H1 (cell line): ENCODE data around the gene RGS3. TPM values are rescaled to one million over a fixed set of nuclear protein-coding genes. Genes with fewer than 3 reads are reported as not detected.

Source experiments
- CTCF ChIA-PET: fragments of 300-600 bp; sonication (Branson Sonifier 250); formaldehyde crosslinking; loops from one replicate; lab custom pipeline; 2021; ENCODE audit not compliant: partially characterized antibody; lab: Charles Lee
- POLR2A ChIA-PET: fragments of 300-600 bp; sonication (Branson Sonifier 250); formaldehyde crosslinking; loops from one replicate; lab custom pipeline; 2021; ENCODE audit warnings: inconsistent platforms; ENCODE audit not compliant: partially characterized antibody; lab: Charles Lee
- DNase-seq, 2 experiments: peaks; one replicate each; pipeline versions ENCODE4 v3.0.0 to v3.0.0-alpha.2; 2010 to 2022; ENCODE audit warnings: low spot score in 2 of 2, low read depth in 1 of 2, mixed read lengths in 1 of 2
- FAIRE-seq: peaks from 2 replicates; lab custom pipeline; 2011; peaks lifted over from hg19 to GRCh38; lab: Jason Lieb, UNC
- H2AFZ ChIP-seq: 2 replicates; pipeline ENCODE4 v1.8.1; 2012; ENCODE audit warnings: low read length, inconsistent platforms
- H2AK5ac ChIP-seq: 2 replicates; pipeline ENCODE4 v1.6.1; 2013; ENCODE audit warnings: low read depth, low read length
- H2BK120ac ChIP-seq: replicated peaks from 2 replicates; pipeline ENCODE3; 2013; ENCODE audit warnings: low read depth, low read length, inconsistent platforms
- H2BK12ac ChIP-seq: 2 replicates; pipeline ENCODE4 v1.6.1; 2013; ENCODE audit warnings: low read depth, low read length
- H2BK15ac ChIP-seq: 2 replicates; pipeline ENCODE4 v1.6.1; 2013; ENCODE audit warnings: low read length
- H2BK20ac ChIP-seq: 2 replicates; pipeline ENCODE4 v1.6.1; 2013; ENCODE audit warnings: low read length
- H2BK5ac ChIP-seq: 2 replicates; pipeline ENCODE4 v1.6.1; 2013; ENCODE audit warnings: low read depth, low read length
- H3K14ac ChIP-seq: 2 replicates; pipeline ENCODE4 v1.6.1; 2013; ENCODE audit warnings: inconsistent platforms; ENCODE audit not compliant: insufficient read length
- H3K18ac ChIP-seq: 2 replicates; pipeline ENCODE4 v1.6.1; 2013; ENCODE audit warnings: low read length; ENCODE audit errors: extremely low read depth
- H3K23ac ChIP-seq: 2 replicates; pipeline ENCODE4 v1.6.1; 2013; ENCODE audit warnings: inconsistent platforms; ENCODE audit not compliant: insufficient read length
- H3K23me2 ChIP-seq: 2 replicates; pipeline ENCODE4 v1.6.1; 2013; ENCODE audit warnings: low read depth, low read length
- H3K27ac ChIP-seq: 2 replicates; pipeline ENCODE4 v1.6.1; 2011; ENCODE audit warnings: low read depth, low read length, inconsistent platforms
- H3K27me3 ChIP-seq, 4 experiments: replicated peaks in 1 of 4; 1 replicate in 1 of 4; 2 replicates in 3 of 4; pipeline versions ENCODE4 v1.6.1 to v1.8.1; 2011 to 2013; ENCODE audit warnings: low read length in 3 of 4, mild to moderate bottlenecking in 3 of 4, inconsistent platforms in 2 of 4, mixed read lengths in 2 of 4, moderate library complexity in 1 of 4; ENCODE audit not compliant: control insufficient read depth in 3 of 4, insufficient read depth in 3 of 4; ENCODE audit errors: extremely low read depth in 1 of 4
- H3K36me3 ChIP-seq, 4 experiments: 2 replicates each; pipeline versions ENCODE4 v1.6.1 to v1.8.1; 2011 to 2013; ENCODE audit warnings: mild to moderate bottlenecking in 4 of 4, low read length in 3 of 4, moderate library complexity in 2 of 4, control low read depth in 1 of 4, inconsistent platforms in 1 of 4; ENCODE audit not compliant: insufficient read depth in 4 of 4, control insufficient read depth in 2 of 4
- H3K4ac ChIP-seq: replicated peaks from 2 replicates; pipeline ENCODE3; 2013; ENCODE audit warnings: low read length, low read depth, mixed read lengths, inconsistent platforms; ENCODE audit not compliant: insufficient read length
- H3K4me1 ChIP-seq, 4 experiments: replicated peaks in 1 of 4; 1 replicate in 1 of 4; 2 replicates in 3 of 4; pipeline versions ENCODE4 v1.6.1 to v1.8.1; 2011 to 2013; ENCODE audit warnings: low read length in 3 of 4, inconsistent platforms in 2 of 4, mixed read lengths in 1 of 4; ENCODE audit not compliant: insufficient read depth in 4 of 4, control insufficient read depth in 3 of 4
- H3K4me2 ChIP-seq, 2 experiments: 2 replicates each; pipeline versions ENCODE4 v1.6.1 to v1.8.1; 2011 to 2013; ENCODE audit warnings: low read depth in 2 of 2, low read length in 2 of 2, control low read depth in 1 of 2, inconsistent platforms in 1 of 2, mild to moderate bottlenecking in 1 of 2; ENCODE audit not compliant: insufficient read depth in 1 of 2
- H3K4me3 ChIP-seq, 4 experiments: fragments of 200-600, 300-600 bp in 1 of 4; sonication (generic), shearing (Covaris generic), sonication (Bioruptor Twin) in 1 of 4; 2 replicates each; pipeline versions ENCODE4 v1.5.1 to v1.8.1; 2011 to 2016; ENCODE audit warnings: low read length in 4 of 4, low read depth in 3 of 4, control low read depth in 2 of 4, inconsistent platforms in 2 of 4, mild to moderate bottlenecking in 2 of 4, mixed read lengths in 1 of 4, moderate library complexity in 1 of 4; ENCODE audit not compliant: insufficient read depth in 2 of 4; ENCODE audit errors: extremely low read depth in 1 of 4
- H3K56ac ChIP-seq: replicated peaks from 2 replicates; pipeline ENCODE3; 2013; ENCODE audit warnings: low read depth, mild to moderate bottlenecking, mixed read lengths, low read length, inconsistent platforms; ENCODE audit not compliant: insufficient read length
- H3K79me1 ChIP-seq: 2 replicates; pipeline ENCODE4 v1.6.1; 2013; ENCODE audit warnings: low read depth, low read length, control low read depth
- H3K79me2 ChIP-seq, 2 experiments: 2 replicates each; pipeline versions ENCODE4 v1.6.1 to v1.8.1; 2012 to 2013; ENCODE audit warnings: low read length in 2 of 2, mild to moderate bottlenecking in 2 of 2, inconsistent platforms in 1 of 2; ENCODE audit not compliant: insufficient read depth in 2 of 2, control insufficient read depth in 1 of 2
- H3K9ac ChIP-seq, 4 experiments: replicated peaks in 1 of 4; 1 replicate in 1 of 4; 2 replicates in 3 of 4; pipeline versions ENCODE4 v1.6.1 to v1.8.1; 2011 to 2013; ENCODE audit warnings: low read depth in 3 of 4, low read length in 3 of 4, control low read depth in 2 of 4, mild to moderate bottlenecking in 2 of 4, moderate library complexity in 2 of 4, inconsistent platforms in 1 of 4; ENCODE audit errors: extremely low read depth in 1 of 4
- H3K9me3 ChIP-seq, 2 experiments: 2 replicates each; pipeline versions ENCODE4 v1.6.1 to v1.8.1; 2012 to 2013; ENCODE audit warnings: mild to moderate bottlenecking in 2 of 2, moderate library complexity in 2 of 2, control low read depth in 1 of 2, inconsistent platforms in 1 of 2, low read depth in 1 of 2, low read length in 1 of 2, mixed read lengths in 1 of 2; ENCODE audit not compliant: insufficient read depth in 2 of 2
- H4K20me1 ChIP-seq, 2 experiments: replicated peaks in 1 of 2; 2 replicates each; pipeline versions ENCODE3 to v1.8.1; 2011 to 2013; ENCODE audit warnings: inconsistent platforms in 2 of 2, low read length in 2 of 2, mild to moderate bottlenecking in 1 of 2; ENCODE audit not compliant: insufficient read depth in 2 of 2, control insufficient read depth in 1 of 2
- H4K5ac ChIP-seq: 2 replicates; pipeline ENCODE4 v1.6.1; 2013; ENCODE audit warnings: low read length, low read depth, mixed read lengths, inconsistent platforms; ENCODE audit not compliant: insufficient read length
- H4K8ac ChIP-seq: 2 replicates; pipeline ENCODE4 v1.8.0; 2013; ENCODE audit warnings: mild to moderate bottlenecking, moderate library complexity, low read length, inconsistent platforms; ENCODE audit not compliant: insufficient read depth; ENCODE audit errors: extremely low read depth
- H4K91ac ChIP-seq: replicated peaks from 2 replicates; pipeline ENCODE3; 2013; ENCODE audit warnings: low read length, mixed read lengths, inconsistent platforms; ENCODE audit not compliant: insufficient read length
- BCL11A ChIP-seq, 2 experiments: IDR thresholded peaks; one replicate each; pipeline ENCODE4 v1.6.1; 2011; ENCODE audit warnings: low read depth in 2 of 2, low read length in 2 of 2, mild to moderate bottlenecking in 2 of 2
- TBP ChIP-seq: IDR thresholded peaks from 2 replicates; pipeline ENCODE4 v1.6.1; 2011; ENCODE audit warnings: low read depth, low read length, improper control_type of control experiment
- WGBS, 2 experiments: shearing (Covaris generic) in 1 of 2; methylation state at CpG; one replicate each; pipeline versions ENCODE4 v1.1.6 to v1.1.7; 2013 to 2015; ENCODE audit warnings: low lambda C conversion rate in 2 of 2, mixed read lengths in 2 of 2, inconsistent platforms in 1 of 2, low coverage in 1 of 2, missing lambda C conversion rate in 1 of 2; ENCODE audit not compliant: insufficient replicate concordance in 2 of 2, insufficient coverage in 1 of 2, insufficient read length in 1 of 2; ENCODE audit errors: extremely low coverage in 1 of 2, missing lambda C conversion rate in 1 of 2; 5-methylcytosine and 5-hydroxymethylcytosine counted together
- polyA plus RNA-seq, 7 experiments: library from polyadenylated mRNA; depleted of rRNA in 3 of 7; stranded (reverse) in 5 of 7; unstranded in 2 of 7; fragments of >200 nt in 5 of 7; fragments of 200-250 nt in 2 of 7; gene quantifications; 1 replicate in 5 of 7; 2 replicates in 1 of 7; 4 replicates in 1 of 7; pipeline versions ENCODE4 v1.2.1 to v1.2.3, GENCODE V29; 2011 to 2013; ENCODE audit warnings: missing spikeins in 2 of 7, mixed read lengths in 2 of 7
- total RNA-seq: library from RNA; stranded (reverse); fragmentation: NEBNext Ultra II Directional; extraction: Animal tissue kit (Norgen Biotek cat#: 25700); gene quantifications from 2 replicates; pipeline ENCODE4 v1.2.1, GENCODE V29; 2021
- TF ChIP-seq, protein P1 (sequence below), 3 experiments: IDR thresholded peaks; 1 replicate in 2 of 3; 2 replicates in 1 of 3; pipeline versions ENCODE4 v1.5.1 to v1.6.1; 2011; ENCODE audit warnings: low read length in 3 of 3, mild to moderate bottlenecking in 3 of 3, inconsistent platforms in 2 of 3, low read depth in 1 of 3, moderate library complexity in 1 of 3; ENCODE audit not compliant: insufficient read depth in 1 of 3; ENCODE audit errors: control extremely low read depth in 1 of 3

The RGS3 gene
- total and polyA plus RNA-seq, 2 of the 8 experiments (the other 6 are each of a cell fraction or from before 2014, with no cell fraction given): 12.6 to 18.2 TPM

DNA sequence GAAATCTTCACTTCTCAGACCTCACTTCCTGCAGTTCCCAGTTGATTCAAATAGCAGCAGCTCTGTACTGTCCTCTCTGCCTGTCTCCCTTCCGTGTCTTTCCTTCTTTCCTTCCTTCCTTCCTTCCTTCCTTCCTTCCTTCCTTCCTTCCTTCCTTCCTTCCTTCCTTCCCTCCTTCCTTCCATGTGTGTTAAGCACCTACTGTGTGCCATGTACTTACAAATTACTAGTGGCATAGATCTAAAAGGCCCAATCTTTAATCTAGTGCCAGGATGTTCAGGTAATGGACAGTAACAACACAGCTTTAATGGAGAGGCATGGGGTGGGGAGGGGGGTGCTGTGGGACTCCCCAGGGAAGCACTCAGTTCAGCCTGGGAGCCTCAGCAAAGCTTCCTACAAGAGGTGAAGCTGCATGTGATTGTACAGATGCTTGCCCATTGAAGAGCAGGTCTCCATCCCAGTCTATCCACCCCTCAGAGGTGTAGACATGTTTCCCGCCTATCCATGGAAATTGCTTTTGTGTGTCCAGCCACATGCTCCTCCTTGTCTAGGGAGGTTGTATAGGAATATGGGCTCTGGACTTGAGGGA lies 106.0 kb downstream of the RGS3 start:
- Histone ChIP-seq H3K4me3 (no peak overlapping the region), H2AFZ (no peak overlapping the region), H2BK120ac (no peak overlapping the region), H3K27ac (no peak overlapping the region), H2BK15ac (no peak overlapping the region), H2AK5ac (no peak overlapping the region; the same call in 1 of the 2 replicates), H3K79me2 (no peaks in the 10 kb centered on the region), H3K14ac (no peak overlapping the region), H3K4me2 (no peak overlapping the region), H2BK12ac (no peak overlapping the region), H3K56ac (no peak overlapping the region), H3K9ac (no peak overlapping the region), H3K4ac (no peak overlapping the region), H3K23ac (no peak overlapping the region), H2BK20ac (no peak overlapping the region; the same call in 1 of the 2 replicates), H4K5ac (no peak overlapping the region), H3K27me3 (no peaks in the 10 kb centered on the region; a peak in 1 of 7 replicates), H4K91ac (no peak overlapping the region), H2BK5ac (no peak overlapping the region), H3K23me2 (peaks cover 8% of the 10 kb centered on the region; the same call in 1 of the 2 replicates)
- FAIRE-seq: no peak
- POLR2A ChIA-PET: interaction anchor here (1.6 kb wide), 1 partner anchor 40 kb away, joined by 4 read pairs; no protein-coding TSS in a partner anchor
- no peak for TF ChIP-seq TBP
- TF ChIP-seq BCL11A (IDR thresholded peaks at IDR 0.05; ENCODE audit: low read depth in 2 of 2, low read length in 2 of 2): no peak
- TF ChIP-seq, protein P1, sequence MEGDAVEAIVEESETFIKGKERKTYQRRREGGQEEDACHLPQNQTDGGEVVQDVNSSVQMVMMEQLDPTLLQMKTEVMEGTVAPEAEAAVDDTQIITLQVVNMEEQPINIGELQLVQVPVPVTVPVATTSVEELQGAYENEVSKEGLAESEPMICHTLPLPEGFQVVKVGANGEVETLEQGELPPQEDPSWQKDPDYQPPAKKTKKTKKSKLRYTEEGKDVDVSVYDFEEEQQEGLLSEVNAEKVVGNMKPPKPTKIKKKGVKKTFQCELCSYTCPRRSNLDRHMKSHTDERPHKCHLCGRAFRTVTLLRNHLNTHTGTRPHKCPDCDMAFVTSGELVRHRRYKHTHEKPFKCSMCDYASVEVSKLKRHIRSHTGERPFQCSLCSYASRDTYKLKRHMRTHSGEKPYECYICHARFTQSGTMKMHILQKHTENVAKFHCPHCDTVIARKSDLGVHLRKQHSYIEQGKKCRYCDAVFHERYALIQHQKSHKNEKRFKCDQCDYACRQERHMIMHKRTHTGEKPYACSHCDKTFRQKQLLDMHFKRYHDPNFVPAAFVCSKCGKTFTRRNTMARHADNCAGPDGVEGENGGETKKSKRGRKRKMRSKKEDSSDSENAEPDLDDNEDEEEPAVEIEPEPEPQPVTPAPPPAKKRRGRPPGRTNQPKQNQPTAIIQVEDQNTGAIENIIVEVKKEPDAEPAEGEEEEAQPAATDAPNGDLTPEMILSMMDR (IDR thresholded peaks at IDR 0.05; ENCODE audit: control extremely low read depth in 1 of 3, insufficient read depth in 1 of 3, low read depth in 1 of 3, low read length in 3 of 3): no peak
- TF ChIP-seq, all 59 proteins: peak for 0
- Histone ChIP-seq H4K8ac (no peak overlapping the region), H4K20me1 (no peaks in the 10 kb centered on the region), H3K18ac (no peak overlapping the region), H3K36me3 (no peaks in the 10 kb centered on the region), H3K9me3 (no peaks in the 10 kb centered on the region), H3K79me1 (peaks cover 3% of the 10 kb centered on the region; the same call in 1 of the 2 replicates), H3K4me1 (peaks cover 4 to 21% (median 13%) of the 10 kb centered on the region in 4 experiments)
- CTCF ChIA-PET: interaction anchor here (0.9 to 6.6 kb wide), 7 partner anchors 9 to 168 kb away, joined by 3 to 38 read pairs (median 6); partner anchors contain the start of gene ALAD
- no peak for DNase-seq
- 88% methylated on average over 2 of the region's 2 CpGs; no CpG with 5 or more reads in 1 of the 2 experiments for WGBS, 2 experiments
